Epithelial cell of esophagus (primary cell): ENCODE data around the gene MNAT1.

Source experiments
- DNase-seq: peaks from one replicate; pipeline ENCODE4 v3.0.0; 2010; ENCODE audit warnings: low read depth
- H3K4me3 ChIP-seq: 2 replicates; pipeline ENCODE4 v1.5.1; 2011; ENCODE audit warnings: mild to moderate bottlenecking, low read length, control low read depth
- TF ChIP-seq, protein P1 (sequence below): IDR thresholded peaks from 2 replicates; pipeline ENCODE4 v1.5.1; 2011; ENCODE audit warnings: low read depth, mild to moderate bottlenecking, low read length, control low read depth, inconsistent platforms; ENCODE audit not compliant: insufficient read depth; ENCODE audit errors: missing control alignments

Gene MNAT1

DNA sequence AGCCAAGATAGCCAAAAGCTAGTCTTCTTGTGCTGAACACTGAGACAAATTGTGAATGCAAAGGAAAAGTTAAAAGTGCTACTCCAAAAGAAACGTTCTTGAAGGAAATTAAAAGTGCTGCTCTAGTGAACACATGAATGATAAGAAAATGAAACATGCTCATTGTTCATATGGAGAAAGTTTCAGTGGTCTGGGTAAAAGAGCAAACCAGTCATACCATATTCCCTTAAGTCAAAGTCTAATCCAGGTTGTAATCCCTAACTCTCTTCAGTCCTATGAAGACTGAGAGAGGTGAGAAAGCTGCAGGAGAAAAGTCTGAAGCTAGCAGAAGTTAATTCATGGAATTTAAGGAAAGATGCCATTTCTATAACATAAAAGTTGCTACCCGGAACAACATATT is 121.5 kb downstream of the MNAT1 start:
- TF ChIP-seq, protein P1, sequence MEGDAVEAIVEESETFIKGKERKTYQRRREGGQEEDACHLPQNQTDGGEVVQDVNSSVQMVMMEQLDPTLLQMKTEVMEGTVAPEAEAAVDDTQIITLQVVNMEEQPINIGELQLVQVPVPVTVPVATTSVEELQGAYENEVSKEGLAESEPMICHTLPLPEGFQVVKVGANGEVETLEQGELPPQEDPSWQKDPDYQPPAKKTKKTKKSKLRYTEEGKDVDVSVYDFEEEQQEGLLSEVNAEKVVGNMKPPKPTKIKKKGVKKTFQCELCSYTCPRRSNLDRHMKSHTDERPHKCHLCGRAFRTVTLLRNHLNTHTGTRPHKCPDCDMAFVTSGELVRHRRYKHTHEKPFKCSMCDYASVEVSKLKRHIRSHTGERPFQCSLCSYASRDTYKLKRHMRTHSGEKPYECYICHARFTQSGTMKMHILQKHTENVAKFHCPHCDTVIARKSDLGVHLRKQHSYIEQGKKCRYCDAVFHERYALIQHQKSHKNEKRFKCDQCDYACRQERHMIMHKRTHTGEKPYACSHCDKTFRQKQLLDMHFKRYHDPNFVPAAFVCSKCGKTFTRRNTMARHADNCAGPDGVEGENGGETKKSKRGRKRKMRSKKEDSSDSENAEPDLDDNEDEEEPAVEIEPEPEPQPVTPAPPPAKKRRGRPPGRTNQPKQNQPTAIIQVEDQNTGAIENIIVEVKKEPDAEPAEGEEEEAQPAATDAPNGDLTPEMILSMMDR: no peak
- no peak overlapping the region for H3K4me3 ChIP-seq
- DNase-seq: no peak

DNA sequence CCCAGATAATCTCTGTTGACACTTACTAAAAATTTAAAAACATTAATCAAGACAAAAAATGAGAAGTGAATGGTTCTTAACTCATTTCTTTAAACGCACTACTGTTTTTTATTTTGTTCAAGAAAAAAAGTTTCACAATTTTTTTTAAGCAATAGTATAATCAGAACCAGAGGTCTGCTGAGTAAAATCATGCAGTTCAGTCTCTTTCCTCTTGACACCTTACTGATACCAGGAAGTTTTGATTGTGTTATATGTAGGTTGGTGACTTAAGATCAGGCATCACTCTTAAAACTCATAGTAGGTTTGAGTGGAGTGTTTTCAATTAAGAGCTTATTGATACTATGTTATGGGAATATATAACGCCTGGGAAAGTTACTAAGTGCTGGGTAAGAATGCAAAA is 125.0 kb downstream of the MNAT1 start:
- H3K4me3 ChIP-seq: no peak overlapping the region
- DNase-seq: no peak
- TF ChIP-seq, protein P1: no peak

DNA sequence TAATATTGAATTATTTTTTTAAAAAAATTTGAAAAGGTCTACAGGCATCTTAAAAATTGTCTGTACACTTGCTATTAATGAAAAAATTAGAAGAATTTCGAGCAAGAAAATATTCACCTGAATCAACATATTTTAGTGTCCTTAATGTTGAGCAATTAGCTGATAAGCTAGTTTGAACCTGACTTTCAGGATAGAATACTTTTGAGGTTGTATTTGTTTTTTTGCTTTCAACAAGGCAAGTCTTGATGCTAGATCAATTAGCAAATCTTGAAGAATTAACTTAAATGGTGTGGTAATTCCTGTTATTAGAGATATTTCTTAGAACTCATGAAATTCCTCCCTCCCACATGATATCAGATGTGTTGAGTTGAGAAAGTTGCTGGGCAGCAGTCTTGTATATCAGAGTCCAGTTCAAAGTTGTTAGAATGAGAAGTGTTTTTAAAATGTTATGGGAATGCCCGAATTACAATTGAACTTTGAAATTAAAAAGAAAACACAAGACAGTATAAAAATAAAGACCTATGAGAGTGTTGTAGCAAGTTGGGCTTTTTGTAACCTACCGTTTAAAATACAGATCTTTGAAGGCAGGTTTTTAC is 127.1 kb downstream of the MNAT1 start:
- H3K4me3 ChIP-seq: no peak overlapping the region
- peak; percentile 28 for DNase-seq
- TF ChIP-seq, protein P1: no peak

DNA sequence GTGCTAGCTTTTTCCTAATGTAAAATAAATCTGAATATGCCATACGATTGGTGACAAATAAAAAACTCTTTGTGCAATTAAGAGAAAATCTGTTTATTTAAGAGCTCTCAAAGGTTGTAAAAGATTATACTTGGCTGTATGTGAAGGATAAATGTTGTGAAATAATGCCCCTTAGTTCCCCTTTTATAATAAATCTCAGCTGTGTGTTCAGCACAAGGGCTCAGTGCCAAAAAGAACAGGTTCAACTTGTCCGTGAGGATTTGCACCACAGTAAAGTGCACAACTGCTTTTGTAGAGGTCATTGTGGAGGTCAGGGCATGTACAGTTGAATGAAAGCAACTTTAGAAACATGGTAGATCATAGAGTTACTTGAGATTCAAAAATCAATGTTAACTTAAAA is 127.7 kb downstream of the MNAT1 start:
- DNase-seq: peak; percentile 82

DNA sequence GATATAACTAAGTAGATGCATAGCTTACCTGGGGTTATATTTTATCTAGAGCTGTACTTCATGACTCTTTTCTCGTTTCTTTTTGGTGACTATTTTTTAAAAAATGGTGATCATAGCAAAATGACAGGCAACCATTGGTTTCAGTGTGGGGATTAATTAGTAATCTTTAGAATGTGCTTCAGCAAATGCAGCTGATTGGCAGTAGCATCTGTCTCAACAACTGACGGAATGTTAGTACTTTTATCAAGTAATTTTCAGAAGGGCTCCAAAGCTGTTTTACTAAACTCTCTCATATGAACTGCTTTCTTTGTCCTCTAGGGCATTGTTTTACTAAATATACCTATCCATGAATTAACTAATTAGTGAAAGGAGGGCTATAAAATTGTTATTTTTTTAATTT is 128.7 kb downstream of the MNAT1 start:
- no peak overlapping the region for H3K4me3 ChIP-seq
- no peak for DNase-seq
- TF ChIP-seq, protein P1: no peak

More for the DNA sequence above, 127.7 kb downstream of the MNAT1 start:
- TF ChIP-seq, protein P1: no peak
- no peak overlapping the region for H3K4me3 ChIP-seq

DNA sequence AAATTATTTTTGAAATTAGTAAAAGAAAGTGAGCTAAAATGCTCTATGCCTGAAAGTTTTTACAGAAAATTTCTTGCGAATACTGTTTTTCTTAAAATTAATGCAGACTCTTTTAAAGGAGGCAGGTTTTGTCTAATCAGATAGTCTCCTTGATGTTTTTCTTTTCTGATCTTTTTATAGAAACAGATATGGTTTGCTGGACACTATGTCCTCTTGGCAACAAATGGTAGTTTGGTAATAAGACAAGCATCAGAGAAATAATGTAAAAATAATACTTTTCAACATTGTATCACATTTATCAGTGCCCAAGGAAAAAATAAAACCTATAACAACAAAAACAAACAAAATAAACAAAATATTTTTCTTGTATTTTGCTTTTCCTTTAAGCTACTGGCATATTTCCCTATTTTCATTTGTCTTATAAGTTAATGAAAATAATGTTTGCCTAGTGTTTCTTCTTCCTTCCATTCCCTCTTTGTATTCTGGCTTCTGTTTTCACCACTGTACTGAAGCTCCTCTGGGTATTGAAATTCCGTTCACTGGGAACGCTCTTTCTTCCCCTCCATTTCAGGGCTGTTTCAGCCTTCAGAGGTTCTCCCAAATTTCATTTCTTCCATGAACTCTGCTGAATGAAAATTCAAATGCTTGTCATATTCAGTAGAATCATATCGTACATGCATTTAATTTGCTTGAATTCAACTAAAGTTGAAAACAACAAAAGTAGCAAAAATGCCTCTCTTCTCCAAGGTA is 131.0 kb downstream of the MNAT1 start:
- TF ChIP-seq, protein P1: no peak
- H3K4me3 ChIP-seq: no peak overlapping the region
- no peak for DNase-seq

DNA sequence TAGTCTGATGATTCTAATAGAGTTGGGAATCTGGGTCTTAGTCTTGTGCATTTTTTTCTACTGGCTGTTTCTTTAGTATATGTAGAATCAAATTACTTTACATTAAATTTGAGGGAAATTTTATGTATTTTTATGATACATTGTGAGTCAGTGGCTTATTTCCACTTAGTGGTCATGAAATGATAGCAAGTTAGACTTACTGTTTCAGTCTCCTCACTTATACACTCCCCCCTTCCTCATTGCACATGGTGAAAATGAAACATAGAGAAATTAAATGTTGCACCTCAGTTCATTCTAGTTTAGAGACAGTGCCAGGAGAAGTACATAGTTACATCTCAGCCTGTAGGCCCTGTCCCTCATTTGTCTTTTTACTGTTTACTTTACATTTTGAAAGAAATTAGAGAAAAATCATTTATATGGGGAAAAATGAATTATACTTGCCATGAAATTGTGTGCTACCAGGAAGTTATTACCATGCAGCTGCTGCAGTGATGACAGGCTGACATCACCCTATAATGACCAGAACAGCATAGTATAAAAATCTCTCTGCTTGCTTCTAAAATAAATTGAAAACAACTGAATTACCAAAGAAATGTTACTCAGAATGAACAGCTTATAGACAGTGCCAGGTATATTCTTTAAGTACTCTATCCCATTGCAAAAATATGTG is 133.1 kb downstream of the MNAT1 start:
- DNase-seq: no peak
- no peak overlapping the region for H3K4me3 ChIP-seq
- TF ChIP-seq, protein P1: no peak
